Thyroid gland (tissue), 4 donors: ENCODE results near the gene LHFPL6.

Experiments
- CTCF ChIP-seq, 6 experiments: fragments of 200-600 bp in 3 of 6; fragments of 450-650 bp in 3 of 6; sonication (generic) in 3 of 6; IDR thresholded peaks; one replicate each; pipeline ENCODE4 v1.5.1; 2016 to 2019; ENCODE audit warnings: antibody characterized with exemption in 6 of 6, mild to moderate bottlenecking in 2 of 6, inconsistent platforms in 1 of 6, moderate library complexity in 1 of 6
- POLR2A ChIP-seq, 2 donors: fragments of 450-650 bp; IDR thresholded peaks; one replicate each; pipeline ENCODE4 v1.6.1; 2017; ENCODE audit warnings: antibody characterized with exemption in 2 of 2, mild to moderate bottlenecking in 2 of 2, moderate library complexity in 1 of 2

- TF ChIP-seq CTCF (IDR thresholded peaks at IDR 0.05) (no peak), POLR2A (IDR thresholded peaks at IDR 0.05) (no peak)
These were observed 92.7 kb downstream of the LHFPL6 start for GRCh38 chr13:39510316-39510695.
